CD4-positive, alpha-beta T cell treated with Interleukin-4 for 4 hours (primary cell): ENCODE data around the gene CYP11A1.

ENCODE experiments used
- DNase-seq: peaks from one replicate; pipeline ENCODE4 v3.0.0-alpha.2; 2020

Gene CYP11A1

DNA sequence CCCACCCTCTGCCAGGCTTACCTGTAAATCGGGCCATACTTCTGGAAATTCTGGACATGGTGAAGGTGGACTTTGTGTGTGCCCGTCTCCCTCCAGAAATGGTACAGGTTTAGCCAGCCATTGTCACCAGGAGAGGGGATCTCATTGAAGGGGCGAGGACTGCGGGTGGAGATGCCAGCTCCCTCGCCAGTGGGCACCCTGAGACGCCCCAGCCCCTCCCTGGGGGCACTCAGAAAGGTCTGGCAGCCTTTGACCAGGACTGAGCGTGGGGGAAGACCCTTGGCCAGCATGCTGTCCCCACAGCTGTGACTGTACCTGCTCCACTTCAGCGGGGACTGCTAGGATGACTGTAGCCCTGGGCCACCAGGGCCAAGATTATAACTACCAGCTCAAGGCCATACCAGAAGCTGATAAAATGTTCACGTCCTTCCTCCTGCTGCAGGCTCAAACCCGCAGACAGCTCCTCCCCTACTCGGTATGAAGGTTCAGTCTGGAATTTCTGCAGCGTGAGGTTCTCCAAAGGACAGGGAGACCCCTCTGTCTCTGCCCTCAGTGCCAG, at the start of gene CYP11A1:
TSS of gene CYP11A1 (minus strand) at position 351 of the 559 bp plus-strand sequence. CDS start at position 290, 61 bp downstream.
- no peak for DNase-seq

DNA sequence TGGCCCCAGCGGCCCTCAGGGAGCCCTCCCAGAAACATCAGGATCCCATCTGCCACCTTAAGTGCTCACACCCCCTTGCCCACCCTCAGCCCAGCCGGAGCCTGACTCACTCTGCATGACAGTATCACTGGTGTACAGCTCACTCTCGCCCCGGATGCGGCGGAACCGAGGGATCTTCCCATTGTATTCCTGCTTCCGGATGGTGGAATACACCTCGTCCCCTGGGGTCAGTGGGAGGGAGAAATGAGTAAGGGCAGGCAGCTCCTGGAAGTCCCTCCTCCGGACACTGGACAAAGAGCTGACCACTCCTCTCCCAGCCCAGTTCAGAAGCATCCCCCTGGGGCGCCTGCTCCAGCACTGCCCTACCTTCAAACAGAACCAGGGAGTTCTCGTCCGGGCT, 49.8 kb upstream of the CYP11A1 start:
- DNase-seq, result no peak

DNA sequence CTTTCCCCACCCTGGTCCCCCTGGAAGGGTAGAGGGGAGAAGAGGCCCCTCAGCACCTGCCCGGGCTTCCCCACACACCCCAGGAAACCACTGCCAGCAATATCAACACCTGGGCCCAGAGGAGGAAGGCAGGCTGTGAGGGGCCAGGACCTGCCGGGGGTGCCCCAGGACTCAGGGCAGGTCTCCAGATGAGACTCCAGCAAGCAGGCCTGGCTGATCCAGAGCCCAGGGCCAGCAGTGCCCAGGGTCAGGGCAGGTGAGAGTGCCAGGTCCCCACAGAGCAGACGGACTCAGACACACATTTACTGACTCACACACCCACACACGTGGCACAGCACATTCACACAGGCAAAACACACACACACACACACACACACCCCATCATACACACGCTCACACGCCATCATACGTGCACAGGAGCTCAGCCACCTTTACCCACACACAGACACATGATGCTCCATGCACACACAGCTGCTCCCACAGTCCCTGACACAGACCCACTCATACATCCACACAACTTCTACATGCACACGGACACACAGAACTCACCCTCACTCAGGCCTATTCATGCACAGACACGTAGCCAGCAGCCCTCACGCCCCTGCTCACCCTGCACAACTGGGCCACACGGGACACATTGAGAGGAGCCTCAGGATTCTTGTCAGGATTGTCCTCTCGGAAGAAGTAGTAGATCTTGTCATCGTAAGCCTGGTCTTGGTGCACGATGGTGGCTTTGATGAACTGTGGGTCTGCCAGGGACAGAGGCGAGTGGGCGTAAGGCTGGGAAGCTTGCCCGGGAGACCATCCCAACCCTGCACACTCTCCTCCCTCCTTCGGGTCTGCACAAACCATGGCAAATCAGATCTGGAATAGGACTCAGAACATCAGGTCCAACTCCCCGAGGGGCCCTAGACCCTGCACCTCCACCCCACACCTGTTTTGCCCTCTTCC, 48.8 kb upstream of the CYP11A1 start:
- no peak for DNase-seq

DNA sequence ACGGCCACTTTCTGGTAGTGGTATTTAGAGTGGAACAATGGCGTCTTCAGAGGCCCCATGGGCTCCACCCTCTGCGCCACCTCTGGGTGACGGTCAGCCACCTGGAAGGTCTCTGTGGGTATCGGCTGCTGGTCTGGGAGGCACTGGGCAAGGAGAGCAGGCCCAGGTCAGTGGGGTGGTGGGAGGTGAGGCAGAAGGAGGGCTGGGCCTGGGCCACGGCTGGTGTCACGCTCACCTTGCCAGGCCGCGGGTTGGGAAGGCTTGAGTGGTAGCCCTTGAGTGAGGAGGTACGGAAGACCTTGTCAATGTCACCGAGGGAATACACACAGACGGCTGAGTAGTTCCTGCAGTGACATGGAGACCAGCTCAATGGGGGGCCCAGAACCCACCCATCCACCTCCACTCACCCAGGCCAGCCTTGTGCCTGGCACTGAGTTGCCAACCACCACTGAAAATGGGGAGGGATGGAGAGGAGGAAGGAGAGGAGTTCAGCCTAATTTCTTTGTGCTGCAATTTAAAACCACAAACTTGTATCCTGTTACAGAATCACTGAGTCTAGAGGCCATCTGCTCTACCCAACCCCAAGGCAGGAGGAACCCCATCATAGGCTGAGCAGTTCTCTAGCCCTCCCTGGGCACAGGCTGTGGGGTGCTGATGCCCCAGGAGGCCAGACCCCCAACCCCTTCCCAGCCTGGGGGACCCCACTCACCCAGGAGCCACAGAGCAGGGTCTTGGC, 47.3 kb upstream of the CYP11A1 start:
- DNase-seq, result no peak

DNA sequence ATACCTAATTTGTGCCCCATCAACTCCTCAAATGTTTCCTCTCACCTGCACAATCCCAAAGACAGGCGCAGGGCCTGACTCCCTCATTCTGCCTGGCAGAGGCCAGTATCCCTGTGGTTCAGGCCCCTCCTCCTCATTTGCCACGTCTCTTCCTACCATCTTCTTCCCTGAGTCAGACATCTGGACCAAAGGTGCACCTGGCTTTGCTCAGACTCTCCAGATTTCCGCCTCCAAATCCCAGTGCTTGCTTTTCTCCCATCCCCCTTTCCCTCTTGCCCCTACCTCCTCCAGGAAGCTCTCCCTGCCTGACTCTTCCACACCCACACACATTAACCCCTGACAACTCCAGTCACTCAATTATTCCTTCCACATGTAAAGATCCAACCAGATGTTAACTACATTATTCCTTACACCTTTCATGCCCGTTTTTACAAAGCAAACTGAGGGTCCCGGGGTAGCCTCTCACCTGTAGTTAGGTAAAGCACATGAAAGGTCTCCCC, 46.7 kb upstream of the CYP11A1 start:
- no peak for DNase-seq

DNA sequence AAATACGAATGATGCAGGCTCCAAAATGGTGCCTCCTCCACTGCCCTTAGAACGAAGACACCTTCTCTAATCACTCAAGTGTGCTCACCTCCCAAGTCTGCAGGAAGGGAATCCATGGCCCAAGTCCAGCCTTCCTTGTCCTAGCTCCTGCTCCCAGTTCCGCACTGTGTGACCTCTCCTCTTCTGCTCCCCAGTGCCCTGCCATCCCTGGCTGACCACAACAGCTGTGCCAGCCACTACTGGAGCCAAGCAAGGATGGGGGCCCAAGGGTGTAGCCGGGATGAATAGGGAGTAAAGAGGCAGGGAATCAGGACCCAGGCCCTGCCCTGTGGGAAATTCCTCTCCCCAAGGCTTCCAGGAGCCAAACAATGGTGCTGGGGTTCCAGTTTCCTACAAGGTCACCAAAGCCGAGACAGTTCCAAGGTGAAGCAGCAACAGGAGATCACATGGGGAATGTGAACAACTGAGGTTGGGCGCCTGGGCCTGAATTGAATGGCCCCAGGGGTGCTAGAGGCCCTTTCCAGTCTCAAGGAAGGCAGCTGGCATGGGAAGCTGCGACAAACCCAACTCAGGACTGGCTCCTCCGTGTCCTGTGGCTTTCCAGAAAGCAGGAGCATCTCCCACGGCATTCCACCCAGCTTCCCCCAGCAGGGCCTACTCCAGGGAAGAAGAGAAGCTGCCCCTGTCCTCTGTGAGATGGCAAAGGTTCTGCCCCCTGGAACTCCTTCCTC, 46.1 kb upstream of the CYP11A1 start:
- no peak for DNase-seq

DNA sequence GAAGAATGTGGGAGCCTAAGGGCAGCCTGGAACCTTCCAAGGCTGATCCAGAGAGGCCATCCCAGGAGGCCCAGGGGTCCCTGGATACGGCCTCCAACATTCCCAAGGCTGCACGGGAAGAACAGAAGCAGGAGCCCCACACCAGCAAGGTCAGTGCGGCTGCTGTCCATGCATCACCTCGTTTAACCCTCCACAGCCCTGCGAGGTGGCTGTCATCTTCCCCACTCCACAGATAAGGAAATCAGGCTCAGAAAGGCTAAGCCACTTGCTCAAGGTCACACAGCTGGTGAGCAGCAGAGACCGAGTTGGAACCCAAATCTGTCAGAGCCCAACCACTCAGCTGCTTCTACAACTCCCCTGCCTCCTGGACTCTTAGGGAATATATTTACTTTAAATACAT, 44.7 kb upstream of the CYP11A1 start:
- DNase-seq, result no peak

DNA sequence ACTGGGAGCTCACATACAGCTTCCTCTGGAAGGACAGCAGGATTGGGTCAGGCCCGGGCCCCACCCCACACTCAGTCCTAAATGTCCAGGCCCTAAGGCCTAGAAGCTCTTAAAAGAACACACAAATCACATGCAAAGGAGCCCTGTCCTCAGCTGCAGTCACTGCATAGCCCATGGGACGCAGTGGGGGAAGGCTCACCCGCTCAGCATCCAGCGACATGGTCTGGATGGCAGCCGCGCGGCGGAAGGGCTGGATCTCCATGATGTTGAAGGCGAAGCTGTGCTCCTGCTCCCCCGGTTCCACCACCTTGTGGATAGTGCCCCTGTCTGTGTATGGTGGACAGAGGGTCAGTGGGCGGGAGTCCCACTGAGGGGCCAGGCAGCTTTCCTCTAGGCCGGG, 44.2 kb upstream of the CYP11A1 start:
- DNase-seq, result no peak

DNA sequence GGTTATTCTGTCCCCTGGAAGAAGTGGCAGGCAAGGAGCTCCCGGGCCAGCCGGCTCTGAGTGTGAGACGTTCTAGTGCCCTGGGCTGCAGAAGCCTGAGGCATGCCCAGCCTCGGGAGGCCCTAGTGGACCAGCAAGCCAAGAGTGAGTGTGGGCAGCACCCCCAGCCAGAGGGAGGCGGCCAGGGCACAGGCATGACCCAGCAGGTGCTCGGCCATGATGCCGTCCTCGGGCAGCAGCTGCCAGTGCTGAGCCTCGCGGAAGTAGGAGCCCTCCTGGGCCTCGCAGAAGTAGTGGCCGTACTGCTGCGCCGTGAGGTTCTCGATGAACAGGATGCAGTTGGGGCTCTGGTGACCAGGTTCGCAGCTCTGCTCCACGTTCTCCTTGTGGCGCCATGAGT, 43.1 kb upstream of the CYP11A1 start:
- no peak for DNase-seq

DNA sequence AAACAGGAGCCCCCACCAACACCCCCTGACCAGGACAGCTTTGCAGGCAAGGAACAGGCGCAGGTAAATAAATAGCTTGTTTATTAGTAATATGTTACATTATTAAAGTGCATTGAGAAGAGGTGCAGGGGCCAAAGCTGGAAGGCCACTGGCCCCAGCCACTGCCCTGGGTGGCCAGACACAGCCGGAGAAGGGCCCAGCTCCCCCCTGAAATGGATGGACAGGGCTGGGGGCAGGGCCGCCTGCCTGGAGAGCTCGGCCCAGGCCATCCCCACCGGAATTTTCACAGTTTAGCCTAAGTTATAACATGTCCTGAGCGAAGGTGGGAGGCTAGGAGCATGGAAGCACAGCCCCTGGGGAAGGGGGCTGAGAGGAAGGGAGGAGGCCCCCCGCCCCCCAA, 41.8 kb upstream of the CYP11A1 start:
- DNase-seq, result no peak

DNA sequence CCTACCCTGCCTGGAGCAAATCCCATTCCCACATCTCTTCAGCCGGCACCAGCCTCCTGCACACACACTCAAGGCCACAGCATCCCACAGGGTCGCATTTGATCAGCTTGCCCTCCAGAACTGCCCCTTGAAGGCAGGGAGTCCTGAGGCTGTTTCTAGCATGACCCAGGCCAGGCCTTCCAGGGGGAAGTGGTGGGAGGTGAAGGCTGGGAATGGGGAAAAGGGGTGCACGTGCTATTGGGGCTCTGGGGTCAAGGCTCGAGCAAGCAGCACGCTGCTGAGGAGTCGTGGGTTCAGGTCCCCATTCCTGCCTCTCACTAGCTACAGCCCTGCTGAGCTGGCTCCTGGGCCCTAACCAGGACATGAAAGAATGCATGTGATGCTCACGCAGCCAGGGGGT, 41.4 kb upstream of the CYP11A1 start:
- no peak for DNase-seq

DNA sequence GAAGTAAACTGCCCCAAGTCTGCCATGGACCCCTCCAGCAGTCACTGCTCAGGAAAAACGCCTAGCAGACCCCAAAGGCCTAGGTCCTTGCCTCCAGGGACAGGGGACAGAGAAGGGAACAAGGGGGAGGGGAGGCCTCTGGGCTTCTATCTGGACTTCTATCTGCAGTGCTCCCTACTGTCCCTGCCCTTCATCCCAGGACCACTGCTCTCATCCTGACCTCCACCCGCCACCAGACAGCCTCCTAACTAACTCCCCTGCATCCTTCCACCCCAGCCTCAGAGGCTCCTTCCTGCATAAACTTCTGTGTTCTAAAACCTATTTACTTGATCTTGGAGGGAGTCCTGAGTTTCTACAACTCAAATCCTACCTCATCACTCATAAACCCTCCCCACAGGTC, 40.9 kb upstream of the CYP11A1 start:
- DNase-seq, result no peak

DNA sequence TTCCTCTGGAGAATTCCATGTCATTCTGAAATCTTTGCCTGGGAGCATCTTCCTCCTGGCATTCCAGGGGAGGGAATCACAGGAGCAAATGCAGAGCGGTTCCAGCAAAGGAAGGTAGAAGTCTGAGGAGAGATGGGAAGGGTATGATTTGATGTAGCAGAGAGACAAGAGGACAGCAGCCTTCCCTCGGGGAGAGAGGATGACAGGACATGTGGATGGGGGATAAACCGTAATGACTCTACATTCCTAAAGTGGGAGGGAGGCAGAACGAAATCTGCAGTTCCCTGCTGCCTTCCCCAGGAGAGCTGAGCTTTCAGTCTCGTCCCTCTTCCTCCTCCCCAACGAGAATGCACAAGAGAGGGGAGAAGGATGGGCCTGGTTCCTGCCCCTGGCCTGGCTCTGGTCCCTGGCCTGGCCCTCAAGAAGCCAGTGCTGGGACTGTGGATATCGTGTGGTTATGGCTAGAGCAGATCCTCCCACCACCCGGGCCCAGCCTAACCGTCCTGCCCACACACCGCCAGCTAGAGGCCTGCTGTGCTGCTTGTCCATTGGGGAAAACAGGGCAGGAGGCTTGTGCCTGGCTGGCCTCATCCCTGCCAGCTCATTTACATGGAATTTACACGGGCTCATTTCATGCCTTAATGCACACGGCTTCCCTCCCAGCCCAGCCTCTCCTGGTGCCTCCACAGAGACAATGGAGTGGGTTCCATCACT, 39.7 kb upstream of the CYP11A1 start:
- no peak for DNase-seq

DNA sequence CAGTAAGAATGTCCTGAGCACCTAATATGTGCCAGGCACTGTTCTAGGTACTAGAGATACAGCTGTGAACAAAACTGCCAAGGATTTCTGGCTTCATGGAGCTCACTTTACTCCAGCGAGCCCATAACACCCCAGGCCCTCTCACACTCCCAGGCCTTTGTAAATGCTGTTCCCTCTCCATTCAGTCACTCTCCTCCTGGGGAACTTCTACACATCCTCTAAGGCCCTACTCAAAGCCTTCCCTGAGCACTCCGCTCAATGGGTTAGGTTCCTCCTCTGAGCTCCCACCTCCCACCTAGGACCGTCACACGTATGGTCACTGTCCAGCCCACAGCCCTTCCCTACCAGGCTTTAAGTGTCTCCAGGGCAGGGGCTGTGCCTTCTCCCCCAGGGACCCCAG, 39.1 kb upstream of the CYP11A1 start:
- DNase-seq, result no peak

DNA sequence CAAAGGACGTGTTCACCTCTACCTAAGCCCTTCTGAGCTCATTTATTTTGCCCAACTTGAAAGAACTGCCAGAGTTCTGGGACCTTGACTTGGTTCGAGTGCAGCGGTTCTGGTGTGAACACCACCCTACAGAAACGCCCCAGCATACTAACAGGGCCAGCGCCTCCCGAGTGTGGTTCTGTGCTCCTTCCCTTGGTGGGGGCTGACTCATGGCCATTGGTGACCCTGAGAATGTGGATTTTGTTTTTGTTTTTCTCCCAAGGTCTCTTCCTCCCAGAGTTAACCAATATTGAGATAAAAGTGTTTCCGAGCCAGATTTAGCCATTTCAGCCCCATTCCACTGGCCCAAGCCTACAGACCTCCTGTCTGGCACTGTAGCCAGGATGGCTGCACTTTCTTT, 38.4 kb upstream of the CYP11A1 start:
- DNase-seq, result no peak

DNA sequence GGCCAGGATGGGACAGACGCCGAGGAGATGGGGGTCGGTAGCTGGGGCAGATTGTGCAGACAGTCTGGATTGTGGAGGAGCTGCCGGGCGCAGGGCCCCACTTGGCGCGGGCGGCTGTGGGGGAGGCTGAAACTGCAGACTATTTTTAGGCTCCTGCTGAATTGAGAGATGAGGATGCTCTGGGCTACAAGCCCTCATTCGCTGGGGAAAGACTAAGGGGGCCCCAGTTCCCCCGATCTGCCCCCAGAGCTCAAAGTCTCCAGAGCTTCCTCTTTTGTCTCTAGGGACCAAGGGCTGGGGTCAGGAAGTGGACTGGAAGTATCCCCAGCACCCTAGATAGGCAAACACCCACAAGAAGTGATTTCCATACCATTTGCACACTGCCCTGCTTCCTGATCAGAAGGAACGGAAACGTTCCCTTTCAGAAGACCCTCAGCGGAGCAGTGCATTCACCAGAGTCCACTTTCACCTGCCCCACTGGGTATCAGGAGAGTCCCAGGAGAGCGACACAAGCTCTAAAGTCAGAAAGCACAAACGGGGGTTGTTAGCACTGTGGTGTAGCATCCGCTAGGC, 36.6 kb upstream of the CYP11A1 start:
- DNase-seq, result no peak

DNA sequence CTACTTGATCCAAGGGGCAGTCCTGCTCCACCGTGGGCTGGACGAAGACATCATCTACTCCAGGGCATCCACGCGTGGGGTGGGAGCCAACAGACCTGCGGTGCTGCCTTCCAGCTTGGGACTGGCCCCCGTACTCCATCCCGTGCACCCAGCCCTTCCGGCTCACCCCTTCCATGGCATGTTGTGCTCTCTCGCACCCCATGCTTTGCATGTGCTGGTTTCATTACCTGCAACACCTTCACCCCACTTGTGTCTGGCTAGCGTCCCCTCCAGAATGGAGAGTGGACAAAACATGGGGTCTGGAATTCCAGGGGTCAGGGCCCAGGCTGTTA, 36.1 kb upstream of the CYP11A1 start:
- no peak for DNase-seq

DNA sequence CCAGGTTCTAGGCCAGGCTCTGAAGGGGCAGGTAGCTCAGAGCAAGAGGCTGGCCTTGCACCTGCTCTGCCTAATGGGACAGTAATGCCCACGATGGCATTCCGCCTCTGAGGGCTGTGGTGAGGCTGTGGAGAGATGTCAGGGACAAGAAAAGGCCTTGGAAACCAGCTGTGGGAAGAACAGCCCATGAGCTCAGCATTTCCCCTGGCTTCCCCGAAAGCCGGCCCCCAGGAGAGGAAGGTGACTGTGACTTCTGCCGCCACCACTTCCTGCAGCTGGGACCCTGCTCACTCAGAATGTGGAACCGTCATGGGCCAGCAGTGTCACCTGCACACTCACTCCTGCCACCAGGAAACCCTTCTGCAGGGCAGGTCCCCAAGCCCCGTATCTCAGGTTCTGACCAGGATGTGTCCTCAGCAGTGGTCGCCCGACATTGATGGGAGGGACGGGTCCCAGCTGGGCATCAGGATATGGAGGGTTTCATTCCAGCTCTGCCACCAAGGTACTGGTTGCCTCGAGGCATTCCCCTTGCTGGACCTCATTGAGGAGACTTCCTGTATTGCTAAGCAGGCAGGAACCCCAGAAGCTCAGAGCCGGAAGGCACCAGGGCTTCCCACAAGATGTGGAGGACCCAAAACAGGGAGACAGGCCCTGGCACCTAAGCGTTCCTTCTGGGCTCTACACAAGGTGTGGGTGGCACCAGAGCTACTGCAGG, 35.6 kb upstream of the CYP11A1 start:
- DNase-seq, result peak; percentile 47

DNA sequence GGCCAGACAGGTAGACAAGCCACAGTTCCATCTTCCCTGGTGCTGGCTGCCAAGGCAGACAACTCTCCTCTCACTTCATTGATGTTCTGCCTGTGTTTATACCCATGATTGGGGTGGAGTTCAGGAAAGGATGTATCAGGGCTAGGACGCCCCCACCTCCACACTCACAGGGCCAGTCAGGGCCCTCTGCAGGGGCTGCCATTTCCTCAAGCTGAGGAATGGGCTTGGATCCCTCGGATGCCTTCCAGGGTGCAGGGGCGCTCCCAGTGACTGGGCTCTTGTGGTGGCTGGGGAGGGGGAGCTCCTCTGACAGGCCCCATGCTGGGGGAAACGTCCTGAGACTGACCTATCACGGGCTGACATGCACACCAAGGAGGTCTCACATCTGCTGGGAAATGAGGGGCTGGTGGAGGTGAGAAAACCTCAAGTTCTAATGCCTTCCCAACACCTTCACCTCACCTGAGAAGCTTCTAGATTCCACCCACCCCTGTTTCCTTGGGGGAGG, 34.9 kb upstream of the CYP11A1 start:
- DNase-seq, result no peak

DNA sequence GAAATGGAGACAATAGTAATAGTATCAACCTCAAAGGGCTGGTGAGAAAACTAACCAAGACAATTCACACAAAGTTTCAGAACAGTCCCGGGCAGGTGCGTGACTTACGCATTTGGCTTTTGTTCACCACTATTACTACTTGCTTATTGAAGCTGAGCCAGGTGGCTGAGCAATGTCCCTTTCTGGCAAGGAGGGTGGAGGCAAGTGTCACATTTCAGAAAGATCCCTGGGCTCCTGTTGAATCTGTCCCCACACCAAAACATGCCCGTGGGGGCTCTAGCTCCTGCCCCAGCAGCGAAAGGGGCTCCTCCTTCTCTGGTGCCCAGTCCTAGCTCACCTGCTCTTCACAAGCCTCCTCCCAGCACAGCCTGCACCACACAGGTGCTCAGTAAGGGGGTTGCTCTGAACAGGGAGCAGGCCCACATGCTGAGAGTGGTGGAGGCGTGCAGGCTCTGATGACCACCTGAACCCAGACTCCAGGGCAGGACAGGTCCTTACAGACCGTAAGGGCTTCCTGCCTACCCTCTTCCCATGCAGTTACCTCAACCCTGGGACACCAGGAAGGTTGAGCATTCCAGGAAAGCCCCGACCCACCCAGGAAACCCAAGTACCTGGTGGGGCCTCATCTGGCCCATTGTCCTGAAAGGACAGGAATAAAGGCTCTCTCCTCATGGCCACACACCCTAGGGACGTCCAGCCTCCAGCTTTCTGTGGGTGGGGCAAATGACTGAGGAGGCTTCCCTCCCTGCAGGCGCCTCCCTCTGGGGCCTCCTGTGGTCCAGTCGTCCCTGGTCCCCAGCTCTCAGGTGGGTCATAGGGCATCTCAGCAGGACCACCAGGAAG, 33.7 kb upstream of the CYP11A1 start:
- DNase-seq, result no peak
